Left lung (tissue), 10 donors: ENCODE measurements around the gene SDK2. TPM values are rescaled to one million over a fixed set of nuclear protein-coding genes. Genes with fewer than 3 reads are reported as not detected.

Experiments used
- ATAC-seq: fragments of 200-7000 bp; cut with Tn5 transposase; one replicate; pipeline ENCODE4 v1.9.1; 2020; ENCODE audit warnings: moderate library complexity
- DNase-seq, 4 donors: peaks; one replicate each; pipeline ENCODE4 v3.0.0-alpha.2; 2013 to 2020
- H3K27ac ChIP-seq, 2 donors: fragments of 200-600 bp; sonication (generic) in 1 of 2; one replicate each; pipeline versions ENCODE4 v1.5.0 to v1.8.0; 2020 to 2021
- H3K27me3 ChIP-seq, 2 donors: fragments of 200-600 bp; sonication (generic) in 1 of 2; one replicate each; pipeline versions ENCODE4 v1.5.0 to v1.8.0; 2020 to 2021
- H3K36me3 ChIP-seq, 2 donors: fragments of 200-600 bp; sonication (generic) in 1 of 2; one replicate each; pipeline versions ENCODE4 v1.5.0 to v1.8.0; 2020 to 2021
- H3K4me1 ChIP-seq, 2 donors: fragments of 200-600 bp; one replicate each; pipeline ENCODE4 v1.8.0; 2021
- H3K4me3 ChIP-seq, 2 donors: fragments of 200-600 bp; sonication (generic) in 1 of 2; one replicate each; pipeline versions ENCODE4 v1.5.0 to v1.8.0; 2020 to 2021; ENCODE audit warnings: mild to moderate bottlenecking in 1 of 2
- H3K9me3 ChIP-seq, 2 donors: fragments of 200-600 bp; sonication (generic) in 1 of 2; one replicate each; pipeline versions ENCODE4 v1.5.0 to v1.8.0; 2020 to 2021
- CTCF ChIP-seq, 2 donors: fragments of 200-600 bp; sonication (generic) in 1 of 2; IDR thresholded peaks; one replicate each; pipeline versions ENCODE4 v1.5.0 to v1.8.0; 2021; ENCODE audit warnings: antibody characterized with exemption in 2 of 2
- intact Hi-C, 2 donors: fragments of 100-400 bp; cut with DNase I; formaldehyde crosslinking; loops; one replicate each; pipeline versions ENCODE4 v1.11.2 to v1.14.2; 2022
- polyA plus RNA-seq, 6 donors: library from polyadenylated mRNA; unstranded; fragments of 120-200 nt; gene quantifications; one replicate each; pipeline ENCODE4 v1.2.1, GENCODE V29; 2013; ENCODE audit not compliant: insufficient read length in 6 of 6
- total RNA-seq, 2 donors: library from RNA; stranded (reverse); fragmentation: NEBNext Ultra II Directional; extraction: Animal tissue kit (Norgen Biotek cat#: 25700); gene quantifications; one replicate each; pipeline ENCODE4 v1.2.1, GENCODE V29; 2021
- donor health status: DM: no; HTN: yes; CAD: no.
- donor health status: DM: no; HTN: no; CAD: no.

The SDK2 gene
- total and polyA plus RNA-seq, 8 donors, result 6.0 to 10.9 (median 7.5) TPM

GRCh38 chr17:73594598-73594997 lies 49.6 kb downstream of the SDK2 start:
- intact Hi-C loops, result no loop called here
- Histone ChIP-seq H3K9me3 (no peaks in the 10 kb centered on the region), H3K27me3 (peaks cover 0 to 8% of the 10 kb centered on the region in 2 donors), H3K4me1 (peaks cover 0 to 22% of the 10 kb centered on the region in 2 donors), H3K27ac (no peak overlapping the region), H3K36me3 (no peaks in the 10 kb centered on the region), H3K4me3 (no peak overlapping the region)
- no peak for TF ChIP-seq CTCF (IDR thresholded peaks at IDR 0.05)
- DNase-seq (no peak), ATAC-seq (no peak)

- Histone ChIP-seq H3K4me3 (no peak overlapping the region), H3K27me3 (peaks cover 0 to 8% of the 10 kb centered on the region in 2 donors), H3K9me3 (no peaks in the 10 kb centered on the region), H3K27ac (no peak overlapping the region), H3K4me1 (peaks cover 0 to 22% of the 10 kb centered on the region in 2 donors), H3K36me3 (no peaks in the 10 kb centered on the region)
- no peak for ATAC-seq
- intact Hi-C loops, result no loop called here
- DNase-seq, result no peak
- no peak for TF ChIP-seq CTCF (IDR thresholded peaks at IDR 0.05)
Observed at GRCh38 chr17:73594025-73594424, 50.2 kb downstream of the SDK2 start.

- Histone ChIP-seq H3K36me3 (no peaks in the 10 kb centered on the region), H3K4me1 (peaks cover 0 to 22% of the 10 kb centered on the region in 2 donors), H3K27me3 (peaks cover 0 to 8% of the 10 kb centered on the region in 2 donors), H3K4me3 (no peak overlapping the region), H3K9me3 (no peaks in the 10 kb centered on the region), H3K27ac (no peak overlapping the region)
- DNase-seq (peak in 1 of 4 donors; percentile 5), ATAC-seq (no peak)
- intact Hi-C loops, result no loop called here
- TF ChIP-seq CTCF (IDR thresholded peaks at IDR 0.05), result no peak
Observed at GRCh38 chr17:73593249-73593965, 50.8 kb downstream of the SDK2 start.

- Histone ChIP-seq H3K36me3 (no peaks in the 10 kb centered on the region), H3K9me3 (no peaks in the 10 kb centered on the region), H3K27ac (no peak overlapping the region), H3K4me3 (no peak overlapping the region), H3K4me1 (peaks cover 0 to 22% of the 10 kb centered on the region in 2 donors), H3K27me3 (peaks cover 0 to 8% of the 10 kb centered on the region in 2 donors)
- DNase-seq (peak in 1 of 4 donors; percentile 44), ATAC-seq (no peak)
- intact Hi-C loops, result no loop called here
- no peak for TF ChIP-seq CTCF (IDR thresholded peaks at IDR 0.05)
Observed at GRCh38 chr17:73592501-73592961, 51.7 kb downstream of the SDK2 start.

- Histone ChIP-seq H3K9me3 (no peaks in the 10 kb centered on the region), H3K27me3 (peaks cover 0 to 8% of the 10 kb centered on the region in 2 donors), H3K4me1 (peaks cover 0 to 22% of the 10 kb centered on the region in 2 donors), H3K36me3 (no peaks in the 10 kb centered on the region), H3K4me3 (no peak overlapping the region), H3K27ac (no peak overlapping the region)
- ATAC-seq (no peak), DNase-seq (peak in 1 of 4 donors; percentile 17)
- no peak for TF ChIP-seq CTCF (IDR thresholded peaks at IDR 0.05)
- intact Hi-C loops, result no loop called here
Observed at GRCh38 chr17:73592079-73592415, 52.2 kb downstream of the SDK2 start.
